PC-9 (cell line): ENCODE data around the gene RIMS1.

Source experiments
- EZH2 ChIP-seq: fragments of 200-600 bp; sonication (generic); IDR thresholded peaks from 2 replicates; pipeline ENCODE4 v1.8.0; 2017; ENCODE audit warnings: antibody characterized with exemption, low read depth
- TF ChIP-seq, protein P1 (sequence below): fragments of 200-600 bp; sonication (generic); conservative IDR thresholded peaks from 2 replicates; pipeline ENCODE4 v1.6.1; 2017; ENCODE audit warnings: mixed run types, antibody characterized with exemption, mild to moderate bottlenecking, moderate library complexity

DNA sequence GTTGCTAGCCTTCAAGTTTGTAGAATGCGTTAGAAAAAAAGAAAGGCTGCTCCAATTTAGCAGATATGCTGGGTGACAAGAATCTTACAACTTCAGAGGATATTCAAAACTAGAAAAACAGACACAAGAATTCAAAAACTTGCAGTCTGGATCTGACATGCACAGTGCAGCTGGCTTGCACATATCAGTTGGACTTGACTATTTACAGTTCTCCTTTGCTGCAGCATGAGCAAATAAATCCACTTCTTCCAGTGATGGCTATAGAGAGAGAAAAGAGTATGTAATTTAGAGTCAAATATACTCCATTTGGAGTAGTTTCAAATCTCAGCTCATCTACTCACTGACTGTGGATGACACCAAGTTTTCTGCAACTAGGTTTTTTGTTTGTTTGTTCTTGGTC lies 247.0 kb downstream of the RIMS1 start:
- TF ChIP-seq, protein P1, sequence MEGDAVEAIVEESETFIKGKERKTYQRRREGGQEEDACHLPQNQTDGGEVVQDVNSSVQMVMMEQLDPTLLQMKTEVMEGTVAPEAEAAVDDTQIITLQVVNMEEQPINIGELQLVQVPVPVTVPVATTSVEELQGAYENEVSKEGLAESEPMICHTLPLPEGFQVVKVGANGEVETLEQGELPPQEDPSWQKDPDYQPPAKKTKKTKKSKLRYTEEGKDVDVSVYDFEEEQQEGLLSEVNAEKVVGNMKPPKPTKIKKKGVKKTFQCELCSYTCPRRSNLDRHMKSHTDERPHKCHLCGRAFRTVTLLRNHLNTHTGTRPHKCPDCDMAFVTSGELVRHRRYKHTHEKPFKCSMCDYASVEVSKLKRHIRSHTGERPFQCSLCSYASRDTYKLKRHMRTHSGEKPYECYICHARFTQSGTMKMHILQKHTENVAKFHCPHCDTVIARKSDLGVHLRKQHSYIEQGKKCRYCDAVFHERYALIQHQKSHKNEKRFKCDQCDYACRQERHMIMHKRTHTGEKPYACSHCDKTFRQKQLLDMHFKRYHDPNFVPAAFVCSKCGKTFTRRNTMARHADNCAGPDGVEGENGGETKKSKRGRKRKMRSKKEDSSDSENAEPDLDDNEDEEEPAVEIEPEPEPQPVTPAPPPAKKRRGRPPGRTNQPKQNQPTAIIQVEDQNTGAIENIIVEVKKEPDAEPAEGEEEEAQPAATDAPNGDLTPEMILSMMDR: no peak
- no peak for TF ChIP-seq EZH2
